RWPE1 (cell line): ENCODE results near the gene BMPER.
A peak's percentile ranks its signal among the peaks of the same experiment; 100 is the strongest.

Experiments used
- CTCF ChIA-PET: fragments of 350-600 bp; sonication (Branson Sonifier 250); formaldehyde crosslinking; extraction: SDS; loops from one replicate; lab custom pipeline; 2021; lab: Yijun Ruan, JAX
- POLR2A ChIA-PET: fragments of 400-600 bp; formaldehyde crosslinking; extraction: SDS; loops from one replicate; lab custom pipeline; 2020; ENCODE audit warnings: antibody characterized with exemption; ENCODE audit not compliant: low non-redundant PET; lab: Yijun Ruan, JAX
- DNase-seq: peaks from one replicate; pipeline ENCODE4 v3.0.0; 2012; ENCODE audit warnings: low spot score
- H3K27ac ChIP-seq: fragments of 450-650 bp; 2 replicates; pipeline ENCODE4 v1.5.1; 2017
- TF ChIP-seq, protein P1 (sequence below): fragments of 450-650 bp; conservative IDR thresholded peaks from 2 replicates; pipeline ENCODE4 v1.5.1; 2017; ENCODE audit warnings: low read depth, mild to moderate bottlenecking

BMPER gene

DNA sequence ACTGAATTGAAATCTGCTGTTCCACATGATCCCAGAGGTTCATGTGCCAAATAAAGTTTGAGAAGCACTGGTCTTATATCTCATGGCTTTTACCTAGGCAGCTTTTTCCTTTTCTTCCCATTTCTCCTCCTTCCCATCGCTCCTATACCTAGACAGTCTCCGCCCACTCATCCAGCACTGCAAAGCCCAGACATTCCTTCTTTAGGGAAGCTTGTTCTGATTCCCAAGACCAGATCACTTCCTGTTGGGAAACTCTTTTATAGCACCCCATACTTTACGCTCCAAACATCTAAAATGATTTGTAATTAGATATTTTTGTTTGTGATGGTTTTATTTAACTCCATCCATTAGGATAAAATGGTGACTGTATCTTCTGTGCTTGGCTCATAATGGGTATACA, 75.9 kb downstream of the BMPER start:
- CTCF ChIA-PET = no interaction called here
- TF ChIP-seq, protein P1, sequence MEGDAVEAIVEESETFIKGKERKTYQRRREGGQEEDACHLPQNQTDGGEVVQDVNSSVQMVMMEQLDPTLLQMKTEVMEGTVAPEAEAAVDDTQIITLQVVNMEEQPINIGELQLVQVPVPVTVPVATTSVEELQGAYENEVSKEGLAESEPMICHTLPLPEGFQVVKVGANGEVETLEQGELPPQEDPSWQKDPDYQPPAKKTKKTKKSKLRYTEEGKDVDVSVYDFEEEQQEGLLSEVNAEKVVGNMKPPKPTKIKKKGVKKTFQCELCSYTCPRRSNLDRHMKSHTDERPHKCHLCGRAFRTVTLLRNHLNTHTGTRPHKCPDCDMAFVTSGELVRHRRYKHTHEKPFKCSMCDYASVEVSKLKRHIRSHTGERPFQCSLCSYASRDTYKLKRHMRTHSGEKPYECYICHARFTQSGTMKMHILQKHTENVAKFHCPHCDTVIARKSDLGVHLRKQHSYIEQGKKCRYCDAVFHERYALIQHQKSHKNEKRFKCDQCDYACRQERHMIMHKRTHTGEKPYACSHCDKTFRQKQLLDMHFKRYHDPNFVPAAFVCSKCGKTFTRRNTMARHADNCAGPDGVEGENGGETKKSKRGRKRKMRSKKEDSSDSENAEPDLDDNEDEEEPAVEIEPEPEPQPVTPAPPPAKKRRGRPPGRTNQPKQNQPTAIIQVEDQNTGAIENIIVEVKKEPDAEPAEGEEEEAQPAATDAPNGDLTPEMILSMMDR = no peak

DNA sequence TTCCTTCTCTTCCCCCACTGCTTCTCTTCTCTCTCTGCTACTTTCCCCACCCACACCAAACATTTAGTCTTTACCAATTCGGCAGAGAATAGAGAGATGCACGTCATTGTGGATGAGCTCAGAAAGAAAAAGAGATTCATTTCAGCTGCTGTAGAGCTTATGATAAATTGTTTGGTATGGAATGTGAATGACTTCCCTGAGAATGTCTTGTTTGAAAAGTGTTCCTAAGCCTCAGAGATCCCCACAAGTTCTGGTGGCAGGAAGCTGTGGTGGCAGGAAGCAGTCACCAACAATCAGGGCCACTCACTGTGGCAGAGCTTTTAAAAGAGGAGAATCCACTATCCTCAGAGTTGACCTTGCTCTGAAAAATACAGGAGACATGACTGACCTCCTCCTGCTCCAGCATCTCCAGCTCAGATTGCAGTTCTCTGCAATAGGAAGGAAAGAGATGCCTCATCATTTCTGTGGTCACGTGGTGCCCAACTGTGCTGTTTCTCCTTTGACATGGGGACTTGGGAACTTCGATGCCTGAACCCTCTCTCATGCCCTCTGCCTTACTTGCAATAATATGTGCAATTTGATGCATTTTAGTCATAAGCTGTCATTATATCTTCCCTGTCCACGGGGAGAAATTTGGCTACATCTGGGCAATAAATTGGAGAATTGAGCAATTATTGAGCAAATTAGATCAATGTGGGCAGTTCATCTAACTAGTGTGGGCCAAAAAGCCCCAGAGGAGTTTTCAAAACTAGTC, 76.5 kb downstream of the BMPER start:
- H3K27ac ChIP-seq = no peak overlapping the region
- TF ChIP-seq, protein P1 = no peak
- ChIA-PET POLR2A (interaction anchor here (0.7 kb wide), 1 partner anchor 1500 kb away, joined by 3 read pairs; no protein-coding TSS in a partner anchor), CTCF (interaction anchor here (0.9 kb wide), 1 partner anchor 106 kb away, joined by 3 read pairs; no protein-coding TSS in a partner anchor)
- DNase-seq = no peak

More for the DNA sequence above, 75.9 kb downstream of the BMPER start:
- peak overlapping the region; percentile 61 for H3K27ac ChIP-seq
- POLR2A ChIA-PET = interaction anchor here (0.7 kb wide), 1 partner anchor 1501 kb away, joined by 3 read pairs; no protein-coding TSS in a partner anchor
- no peak for DNase-seq

DNA sequence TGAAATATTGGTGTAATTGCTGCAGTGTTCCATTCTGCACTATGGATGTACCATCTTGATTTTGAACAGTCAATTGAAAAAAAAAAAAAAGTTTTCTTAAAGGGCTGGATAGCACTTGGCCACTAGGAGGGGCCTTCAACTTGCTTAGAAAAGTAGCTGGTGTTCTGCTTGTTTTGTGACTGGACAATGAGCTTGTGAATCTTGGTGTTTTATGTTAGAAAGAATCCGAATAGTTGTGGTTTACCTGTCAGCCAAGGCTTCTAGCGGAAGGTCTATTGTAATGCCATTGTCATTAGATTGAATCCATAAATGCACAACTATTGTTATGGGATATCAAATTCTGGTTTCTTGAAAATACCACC, 77.1 kb downstream of the BMPER start:
- CTCF ChIA-PET = interaction anchor here (0.7 to 0.9 kb wide), 2 partner anchors 106 to 521 kb away, joined by 3 read pairs; no protein-coding TSS in a partner anchor
- POLR2A ChIA-PET = no interaction called here

DNA sequence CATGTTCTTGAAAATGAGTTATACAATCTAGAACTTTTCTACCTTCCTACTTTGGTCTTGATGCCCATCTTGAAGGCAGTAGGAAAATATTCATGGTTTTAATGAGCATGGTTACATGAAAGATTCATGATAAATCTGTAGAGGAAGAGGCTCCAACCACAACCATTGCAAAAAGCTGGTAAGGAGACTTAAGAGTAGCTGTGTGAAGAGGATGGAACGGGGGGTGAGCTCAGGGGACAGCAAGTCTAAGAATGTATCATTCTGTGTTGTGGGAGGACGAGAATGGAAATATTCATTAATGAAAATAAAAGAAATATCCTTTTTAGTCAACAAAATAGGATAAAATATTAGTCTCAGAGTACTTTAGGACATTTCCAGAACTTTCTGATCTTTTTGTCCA, 81.1 kb downstream of the BMPER start:
- H3K27ac ChIP-seq = peak overlapping the region; percentile 80
- POLR2A ChIA-PET = no interaction called here
- TF ChIP-seq, protein P1 = no peak
- CTCF ChIA-PET = no interaction called here
- DNase-seq = no peak

More for the DNA sequence above, 77.1 kb downstream of the BMPER start:
- no peak overlapping the region for H3K27ac ChIP-seq
- TF ChIP-seq, protein P1 = no peak
- DNase-seq = no peak

DNA sequence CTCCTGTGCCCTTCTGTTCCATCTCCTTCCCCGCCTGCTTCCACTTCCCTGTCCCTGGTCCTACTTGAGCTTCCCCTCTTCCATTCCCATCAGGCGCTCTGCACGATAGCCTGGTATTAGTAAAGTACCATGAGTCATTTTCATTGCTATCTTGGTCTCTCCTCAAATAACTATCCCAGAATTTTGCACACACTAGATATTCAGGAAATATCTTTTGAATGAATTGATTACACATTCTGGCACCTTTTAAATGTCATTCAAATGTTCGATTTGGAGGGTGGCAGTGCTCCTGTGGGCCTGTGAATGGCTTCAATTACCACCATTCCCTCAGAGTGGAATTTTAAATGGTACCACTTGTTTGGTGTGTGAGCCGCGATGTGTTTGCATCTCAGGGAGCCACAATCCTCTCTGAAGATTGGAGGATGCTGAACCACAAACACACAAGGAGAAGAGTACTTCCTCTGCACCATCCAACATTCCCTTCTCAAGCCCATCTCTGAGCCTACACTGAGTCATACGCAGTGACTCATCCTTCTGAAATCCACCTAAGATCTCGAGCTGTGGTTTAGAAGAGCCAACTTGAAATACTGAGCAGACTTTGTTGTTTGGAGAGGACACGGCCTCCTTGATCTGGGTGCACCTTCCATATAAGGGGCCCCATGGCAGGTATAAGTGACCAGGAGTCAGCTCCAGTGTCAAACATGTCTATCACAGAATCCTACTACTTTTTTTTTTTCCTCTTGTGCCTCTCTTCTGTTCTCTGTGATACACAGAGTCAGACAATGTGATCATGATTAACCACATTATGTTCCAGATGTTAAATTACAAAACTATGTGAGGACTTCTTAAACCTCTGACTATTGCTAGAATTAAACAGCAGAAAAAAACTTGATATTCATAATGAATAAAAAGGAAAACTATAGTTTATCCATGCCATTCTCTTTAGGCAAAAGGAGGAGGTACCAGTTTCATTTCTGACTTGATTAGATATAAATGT, 81.9 kb downstream of the BMPER start:
- DNase-seq = peak; percentile 92
- TF ChIP-seq, protein P1 = no peak
- H3K27ac ChIP-seq = peak overlapping the region; percentile 80
- ChIA-PET POLR2A (no interaction called here), CTCF (no interaction called here)

DNA sequence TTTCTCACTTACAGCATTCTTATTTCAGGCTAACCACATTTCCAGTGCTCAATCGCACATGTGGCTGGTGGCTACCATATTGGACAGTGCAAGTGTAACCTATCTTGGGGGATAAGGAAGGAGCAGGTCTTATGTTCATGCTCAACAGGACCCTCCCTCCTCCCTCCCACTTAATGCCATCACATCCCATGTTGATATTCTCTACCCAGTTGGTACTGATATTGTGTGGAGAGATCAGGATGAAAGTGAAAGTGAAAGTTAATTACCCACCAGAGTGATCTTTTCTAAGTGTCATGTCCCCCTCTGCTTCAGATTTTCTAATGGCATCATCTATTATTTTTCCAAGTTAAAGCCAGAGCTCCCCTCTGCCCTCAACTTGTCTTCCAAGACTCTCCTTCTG, 91.6 kb downstream of the BMPER start:
- CTCF ChIA-PET = no interaction called here

More for the DNA sequence above, 91.6 kb downstream of the BMPER start:
- TF ChIP-seq, protein P1 = no peak
- no peak overlapping the region for H3K27ac ChIP-seq
- no peak for DNase-seq
- POLR2A ChIA-PET = no interaction called here
